GM21825 (cell line): ENCODE measurements around the gene MYL7.

Source experiments
- ATAC-seq: cut with Tn5 transposase; IDR thresholded peaks from one replicate; pipeline ENCODE4 v1.9.1; 2021; ENCODE audit warnings: mild to moderate bottlenecking, moderate library complexity; ENCODE audit not compliant: unreplicated experiment

Gene MYL7

GRCh38 chr7:44101966-44102845, 38.9 kb downstream of the MYL7 start:
- no peak for ATAC-seq

- ATAC-seq, result no peak
Measured at GRCh38 chr7:44101303-44101965, 39.7 kb downstream of the MYL7 start.

DNA sequence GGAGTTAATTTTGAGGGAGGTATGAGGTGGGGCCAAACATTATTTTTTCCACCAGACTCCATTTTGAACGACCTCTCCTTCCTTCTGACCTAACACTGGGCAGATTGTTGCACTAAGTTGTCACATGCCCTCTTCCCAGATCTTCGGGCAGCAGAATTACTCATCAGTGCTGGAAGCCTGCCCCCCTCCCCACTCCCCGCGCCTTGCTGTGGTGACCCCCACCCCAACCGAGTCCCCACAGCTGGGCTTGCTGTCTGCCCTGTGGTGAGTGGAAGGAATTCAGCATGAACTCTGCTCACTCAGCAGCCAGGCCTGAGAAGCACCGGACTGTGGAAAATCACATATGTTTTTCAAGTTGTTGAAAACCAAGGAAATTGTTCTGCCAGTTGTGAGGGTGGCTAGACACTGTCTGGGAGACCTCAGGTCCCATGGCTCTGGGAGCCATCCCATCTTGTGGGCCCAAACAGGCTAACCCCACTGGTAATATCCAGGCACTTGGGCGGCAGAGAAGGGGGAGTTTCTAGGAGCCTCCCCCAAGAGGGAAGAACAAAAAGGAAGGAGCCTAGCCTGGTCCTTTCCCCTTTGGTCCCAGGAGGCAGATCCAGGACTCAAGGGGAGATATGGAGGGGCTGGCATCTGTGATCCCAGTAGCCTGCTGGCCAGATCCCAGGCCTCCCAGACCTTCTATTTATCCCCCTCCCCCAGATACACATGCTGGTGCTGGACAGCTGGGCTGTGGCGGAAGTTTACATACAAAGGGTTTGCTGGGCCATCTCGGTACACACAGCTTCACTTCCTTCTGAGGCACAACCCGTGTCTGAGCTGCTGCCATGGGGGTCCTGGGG, 40.5 kb downstream of the MYL7 start:
- no peak for ATAC-seq

GRCh38 chr7:44099669-44100068, 41.5 kb downstream of the MYL7 start:
- ATAC-seq, result no peak

- no peak for ATAC-seq
Measured at GRCh38 chr7:44098092-44099068, 42.8 kb downstream of the MYL7 start.

GRCh38 chr7:44097064-44097932, 43.8 kb downstream of the MYL7 start:
- no peak for ATAC-seq

DNA sequence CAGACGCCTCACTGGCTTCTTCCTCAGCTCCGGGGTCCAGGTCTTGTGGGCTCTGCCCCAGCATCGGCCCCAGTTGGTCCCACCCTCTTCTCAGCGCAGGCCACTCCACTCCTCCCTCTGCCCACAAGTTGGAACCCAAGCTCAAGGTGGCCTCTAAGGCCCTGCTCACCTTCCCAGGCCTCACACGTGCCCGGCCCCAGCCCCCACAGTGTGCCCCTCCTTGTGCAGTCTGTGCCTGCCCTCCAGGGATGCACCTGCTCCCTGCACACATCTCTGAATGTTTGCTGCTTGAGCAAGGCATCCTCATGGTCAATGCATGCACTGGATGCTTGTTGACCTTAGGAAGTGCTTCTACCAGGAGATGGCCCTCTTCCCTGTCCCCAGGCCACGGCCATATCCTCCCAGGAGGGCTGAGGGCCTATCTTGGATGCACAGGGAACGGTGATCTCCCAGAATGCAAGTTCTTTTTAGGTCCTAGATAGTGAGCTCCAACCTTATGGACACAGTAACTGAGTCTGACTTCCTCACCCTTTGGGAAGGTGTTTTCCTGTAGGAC, 44.7 kb downstream of the MYL7 start:
- no peak for ATAC-seq

GRCh38 chr7:44095781-44096180, 45.4 kb downstream of the MYL7 start:
- no peak for ATAC-seq

- no peak for ATAC-seq
Measured at GRCh38 chr7:44094883-44095592, 46.1 kb downstream of the MYL7 start.

- ATAC-seq, result no peak
Measured at GRCh38 chr7:44094365-44094764, 46.8 kb downstream of the MYL7 start.

DNA sequence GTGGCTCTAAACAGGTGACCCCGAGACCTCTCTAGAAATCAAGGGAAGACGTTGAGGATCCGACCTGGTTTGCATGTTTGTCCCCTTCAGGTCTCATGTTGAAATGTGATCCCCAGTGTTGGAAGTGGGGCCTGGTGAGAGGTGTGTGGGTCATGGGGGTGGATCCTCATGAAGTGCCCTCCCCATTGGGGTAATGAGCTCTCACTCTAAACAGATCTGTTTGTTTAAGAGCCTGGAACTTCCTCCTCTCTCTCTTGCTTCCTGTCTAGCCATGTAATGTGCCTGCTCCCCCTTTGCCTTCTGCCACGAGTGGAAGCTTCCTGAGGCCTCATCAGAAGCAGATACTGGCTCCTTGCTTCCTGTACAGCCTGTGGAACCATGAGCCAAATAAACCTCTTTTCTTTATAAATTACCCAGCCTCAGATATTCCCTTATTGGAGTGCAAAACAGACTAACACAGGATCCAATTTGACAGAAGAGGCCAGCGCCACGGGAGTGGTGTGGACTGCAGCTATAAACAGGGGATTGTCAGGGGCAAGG, 48.0 kb downstream of the MYL7 start:
- no peak for ATAC-seq
